ENCODE measurements around the gene MTR.

MTR gene

DNA sequence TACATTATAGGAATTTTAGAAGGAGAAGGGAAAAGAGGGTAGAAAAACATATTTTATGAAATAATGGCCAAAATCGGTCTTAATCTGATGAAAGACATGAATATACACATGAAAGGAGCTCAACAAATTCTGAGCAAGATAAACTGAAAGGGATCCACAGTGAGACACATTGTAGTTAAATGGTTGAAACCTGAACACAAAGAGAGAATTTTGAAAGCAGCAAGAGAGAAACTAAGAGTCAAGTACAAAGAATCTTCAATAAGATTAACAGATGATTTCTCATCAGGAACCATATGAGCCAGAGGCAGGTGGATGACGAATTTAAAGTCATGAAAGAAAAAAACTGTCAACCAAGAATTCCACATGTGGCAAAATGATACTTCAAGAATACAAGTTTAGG is 15.8 kb upstream of the MTR start:
- no peak for DNase-seq (ENCODE audit: low read depth)

GRCh38 chr1:236785477-236785876 is 9.6 kb upstream of the MTR start:
- no peak for DNase-seq (ENCODE audit: low read depth)

DNA sequence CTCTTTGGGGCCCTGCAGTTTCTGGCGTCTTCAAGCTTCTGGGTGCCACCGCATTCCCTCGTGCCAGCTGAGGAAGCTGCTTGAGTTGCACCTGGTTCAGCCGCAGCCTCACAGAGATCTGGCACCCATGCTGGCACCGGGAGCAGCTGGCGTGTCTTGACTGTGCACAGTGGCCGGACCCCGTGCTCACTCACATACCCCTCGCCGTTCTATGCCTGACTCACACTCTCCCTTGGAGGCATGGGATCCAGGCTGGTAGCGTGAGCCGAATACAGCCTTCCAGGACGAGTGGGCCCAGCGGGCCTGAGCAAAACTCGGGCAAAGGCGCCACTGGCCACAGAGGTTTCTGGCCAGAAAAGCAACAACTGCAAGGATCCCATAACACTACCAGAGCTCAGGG is 8.6 kb upstream of the MTR start:
- no peak for DNase-seq (ENCODE audit: low read depth)

DNA sequence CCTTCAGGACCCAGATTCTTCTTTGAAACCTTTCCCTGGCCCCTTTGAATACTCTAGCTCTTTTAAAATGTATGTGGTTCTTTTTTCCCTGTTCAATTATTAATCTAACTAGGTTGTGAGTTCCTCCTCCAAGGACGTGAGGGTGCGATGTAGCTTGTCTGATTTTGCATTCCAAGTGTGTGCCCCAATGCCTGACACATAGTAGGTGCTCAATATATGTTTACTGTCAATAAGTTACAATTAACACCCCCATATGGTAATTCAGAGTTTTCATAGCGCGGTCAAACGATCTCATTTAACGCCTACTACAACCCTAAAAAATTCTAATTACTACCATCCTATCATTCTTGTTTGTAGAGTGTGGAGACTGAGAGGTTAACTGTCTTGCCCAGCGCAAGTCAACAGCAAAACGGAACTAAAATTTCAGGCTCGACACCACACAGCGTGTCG is 482 bp upstream of the MTR start:
- no peak for DNase-seq (ENCODE audit: low read depth)

GRCh38 chr1:236795757-236796667 is 920 bp downstream of the MTR start:
- DNase-seq (ENCODE audit: low read depth) = peak; percentile 44

GRCh38 chr1:236799001-236799400 is 3.9 kb downstream of the MTR start:
- no peak for DNase-seq (ENCODE audit: low read depth)

GRCh38 chr1:236800002-236800620 is 5.0 kb downstream of the MTR start:
- DNase-seq (ENCODE audit: low read depth) = no peak

- no peak for DNase-seq (ENCODE audit: low read depth)
Measured at GRCh38 chr1:236800623-236801022, 5.5 kb downstream of the MTR start.

- DNase-seq (ENCODE audit: low read depth) = no peak
Measured at GRCh38 chr1:236802264-236802663, 7.2 kb downstream of the MTR start.

DNA sequence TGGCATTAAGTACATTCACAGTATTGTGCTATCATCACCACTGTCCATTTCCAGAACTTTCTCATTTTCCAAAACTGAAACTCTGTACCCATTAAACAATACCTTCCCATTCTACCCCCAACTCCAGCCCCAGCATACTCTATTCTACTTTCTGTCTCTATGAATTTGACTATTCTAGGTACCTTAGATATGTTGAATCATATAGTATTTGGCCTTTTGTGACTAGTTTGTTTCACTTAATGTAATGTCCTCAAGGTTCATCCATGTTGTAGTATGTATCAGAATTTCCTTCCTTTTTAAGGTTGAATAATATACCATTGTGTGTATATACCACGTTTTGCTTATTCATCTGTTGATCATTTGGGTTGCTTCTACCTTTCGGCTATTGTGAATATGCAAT is 11.5 kb downstream of the MTR start:
- DNase-seq (ENCODE audit: low read depth) = no peak

DNA sequence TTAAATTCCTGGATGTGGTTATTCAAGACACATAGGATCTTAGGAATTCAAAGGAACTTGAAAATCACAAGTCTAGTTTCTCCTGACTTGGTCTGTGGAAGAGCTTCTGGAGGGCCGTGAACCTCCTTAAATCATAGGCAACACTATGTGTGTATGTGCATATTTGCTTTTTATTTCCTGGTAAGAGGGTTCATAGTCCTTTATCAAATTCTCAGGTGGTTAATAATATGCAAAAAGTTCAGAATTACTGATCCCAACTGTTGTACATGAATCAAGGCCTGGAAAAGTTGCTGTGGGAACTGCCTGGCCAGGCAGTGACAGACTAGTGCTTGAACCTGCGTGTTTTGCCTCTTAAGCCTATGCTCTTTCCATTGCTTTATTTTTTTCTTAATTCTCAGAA is 12.9 kb downstream of the MTR start:
- no peak for DNase-seq (ENCODE audit: low read depth)

DNA sequence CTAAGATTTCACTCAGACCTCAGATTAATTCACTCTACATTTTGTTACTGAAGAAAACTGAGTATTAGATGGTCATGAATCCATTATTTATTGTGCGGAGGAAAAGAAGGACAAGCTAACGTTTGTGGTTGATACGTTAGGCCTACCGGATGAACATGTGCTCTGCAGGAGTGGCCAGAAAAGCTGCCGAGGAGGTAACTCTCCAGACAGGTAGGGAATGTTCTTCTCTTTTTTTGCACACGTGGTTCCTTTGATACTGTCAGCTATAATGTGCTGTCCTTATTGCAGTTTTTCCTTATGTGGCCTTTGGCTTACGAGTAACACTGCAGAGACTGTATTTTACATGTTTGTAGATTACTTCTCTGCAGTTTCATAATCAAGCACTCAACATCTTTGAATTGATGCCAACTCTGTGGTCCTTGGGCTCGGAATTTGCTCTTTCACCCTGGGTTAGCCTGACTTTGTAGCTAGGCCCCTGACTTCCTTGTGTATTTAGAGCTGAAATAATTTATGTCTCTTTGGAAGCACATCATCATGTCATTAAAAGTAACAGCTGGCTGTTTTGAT is 13.6 kb downstream of the MTR start:
- no peak for DNase-seq (ENCODE audit: low read depth)

- no peak for DNase-seq (ENCODE audit: low read depth)
Measured at GRCh38 chr1:236809148-236809547, 14.1 kb downstream of the MTR start.

- no peak for DNase-seq (ENCODE audit: low read depth)
Measured at GRCh38 chr1:236810018-236810417, 14.9 kb downstream of the MTR start.

- DNase-seq (ENCODE audit: low read depth) = no peak
Measured at GRCh38 chr1:236812334-236813030, 17.4 kb downstream of the MTR start.

DNA sequence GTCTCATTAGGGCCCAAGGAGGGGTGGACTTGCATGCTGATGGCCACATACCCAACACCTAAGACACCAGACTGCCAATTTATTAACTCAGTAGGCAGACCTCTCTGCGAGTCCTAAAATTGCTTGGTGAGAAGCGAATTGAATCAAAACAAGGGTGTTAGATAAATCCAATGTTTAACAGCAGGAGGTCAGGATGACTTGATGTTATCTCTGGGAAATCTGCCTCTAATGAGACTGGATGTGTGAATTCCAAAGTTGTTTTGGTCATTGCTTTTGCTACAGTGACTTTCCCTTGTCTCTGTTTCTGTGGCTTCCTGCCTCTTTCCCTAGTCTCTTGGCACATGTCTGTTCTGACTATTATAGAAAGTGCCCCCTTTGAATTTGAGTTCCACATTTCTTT is 20.8 kb downstream of the MTR start:
- no peak for DNase-seq (ENCODE audit: low read depth)

- DNase-seq (ENCODE audit: low read depth) = no peak
Measured at GRCh38 chr1:236819856-236820255, 24.8 kb downstream of the MTR start.

DNA sequence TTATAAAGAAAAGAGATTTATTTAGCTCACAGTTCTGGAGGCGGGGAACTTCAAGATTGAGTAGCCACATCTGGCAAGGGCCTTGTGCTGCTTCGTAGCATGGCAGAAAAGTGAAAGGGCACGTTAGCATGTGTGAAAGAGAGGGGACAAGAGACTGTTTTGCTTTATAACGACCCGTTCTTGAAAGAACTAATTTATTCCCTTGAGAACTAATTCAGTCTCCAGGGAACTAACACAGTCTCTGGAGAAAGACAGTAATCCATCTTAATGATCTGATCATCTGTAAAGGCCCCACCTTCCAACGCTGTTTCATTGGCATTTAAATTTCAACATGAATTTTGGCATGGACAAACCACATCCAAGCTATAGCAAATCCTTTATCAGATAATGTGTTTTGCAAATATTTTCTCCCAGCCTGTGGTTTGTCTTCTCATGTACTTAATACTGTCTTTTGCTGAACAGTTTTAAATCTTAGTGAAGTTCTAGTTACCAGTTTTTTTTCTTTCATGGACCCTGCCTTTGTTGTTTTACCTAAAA is 26.1 kb downstream of the MTR start:
- DNase-seq (ENCODE audit: low read depth) = no peak

GRCh38 chr1:236823559-236823958 is 28.5 kb downstream of the MTR start:
- DNase-seq (ENCODE audit: low read depth) = no peak

GRCh38 chr1:236829085-236829484 is 34.0 kb downstream of the MTR start:
- DNase-seq (ENCODE audit: low read depth) = no peak

- no peak for DNase-seq (ENCODE audit: low read depth)
Measured at GRCh38 chr1:236830116-236830515, 35.0 kb downstream of the MTR start.

- no peak for DNase-seq (ENCODE audit: low read depth)
Measured at GRCh38 chr1:236830560-236830959, 35.5 kb downstream of the MTR start.
